HG02759 (cell line): ENCODE results near the gene PI4K2A.

Experiments used
- ATAC-seq: cut with Tn5 transposase; IDR thresholded peaks from one replicate; pipeline ENCODE4 v1.9.1; 2021; ENCODE audit warnings: mild to moderate bottlenecking, moderate library complexity; ENCODE audit not compliant: unreplicated experiment

PI4K2A gene

DNA sequence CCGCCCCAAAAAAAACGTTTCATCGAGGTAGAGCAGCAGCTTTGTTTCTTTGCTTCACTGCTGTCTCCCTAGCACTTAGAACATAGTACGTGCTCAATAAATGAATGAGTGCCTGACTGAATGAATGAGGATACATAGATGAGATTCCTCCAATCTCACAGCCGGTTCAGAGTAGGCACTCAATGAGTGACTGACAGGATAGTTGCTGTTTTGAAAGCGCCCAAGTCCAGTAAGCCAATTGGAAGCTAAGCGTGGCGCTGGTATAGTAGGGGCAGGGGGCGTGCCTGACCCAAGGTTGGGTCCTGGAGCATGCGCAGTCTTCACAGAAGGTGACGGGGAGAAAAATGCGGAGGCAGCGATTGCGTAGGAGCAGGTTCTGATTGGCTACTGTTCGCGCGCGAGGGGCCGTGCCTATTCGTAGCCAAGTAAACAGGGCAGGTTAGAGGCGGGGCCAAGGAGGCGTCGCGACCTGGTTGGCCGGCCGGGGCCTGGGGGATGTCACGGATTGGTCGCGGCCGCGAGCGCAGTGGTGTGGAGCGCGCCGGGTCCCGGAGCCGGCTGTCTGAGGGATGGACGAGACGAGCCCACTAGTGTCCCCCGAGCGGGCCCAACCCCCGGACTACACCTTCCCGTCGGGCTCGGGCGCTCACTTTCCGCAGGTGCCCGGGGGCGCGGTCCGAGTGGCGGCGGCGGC lies at the start of gene PI4K2A:
Gene PI4K2A, plus strand, starts transcription at position 498 of the 694 bp plus-strand sequence. Its CDS starts 72 bp downstream, at position 570.
- ATAC-seq: peak; percentile 99

DNA sequence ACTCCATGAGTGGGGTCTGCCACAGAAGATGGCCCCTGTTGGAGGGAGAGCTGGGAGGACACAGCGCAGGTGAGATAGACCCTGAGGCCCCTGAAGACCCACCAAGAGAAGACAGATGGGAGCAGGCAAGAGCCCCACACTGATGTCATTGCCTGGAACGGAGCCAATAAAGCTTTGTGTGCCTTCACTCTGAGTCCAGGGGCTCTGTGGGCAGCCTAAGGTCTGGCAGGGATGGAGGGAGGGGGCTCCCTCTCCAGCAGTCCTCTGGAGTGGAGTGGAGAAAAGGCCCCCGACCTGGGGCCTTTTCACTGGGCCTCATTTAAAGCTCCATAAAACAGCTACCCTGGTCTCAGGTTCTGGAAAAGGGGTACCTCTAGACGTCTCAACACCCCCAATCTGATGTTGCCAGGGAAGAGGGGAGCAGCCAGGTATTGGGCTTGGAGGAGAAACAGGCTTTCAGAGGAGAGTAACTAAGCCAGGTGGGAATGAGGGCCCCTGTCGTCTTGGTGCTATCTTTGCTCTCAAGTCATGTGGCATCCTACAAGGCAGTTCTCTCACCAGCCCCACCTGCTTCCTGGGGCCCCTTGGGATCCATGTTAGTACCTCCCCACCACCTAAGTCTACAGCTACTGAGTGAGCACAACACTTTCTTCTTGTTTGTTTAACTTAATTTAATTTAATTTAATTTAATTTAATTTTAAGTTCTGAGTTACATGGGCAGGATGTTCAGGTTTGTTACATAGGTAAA lies 49.5 kb upstream of the PI4K2A start:
- ATAC-seq: no peak

DNA sequence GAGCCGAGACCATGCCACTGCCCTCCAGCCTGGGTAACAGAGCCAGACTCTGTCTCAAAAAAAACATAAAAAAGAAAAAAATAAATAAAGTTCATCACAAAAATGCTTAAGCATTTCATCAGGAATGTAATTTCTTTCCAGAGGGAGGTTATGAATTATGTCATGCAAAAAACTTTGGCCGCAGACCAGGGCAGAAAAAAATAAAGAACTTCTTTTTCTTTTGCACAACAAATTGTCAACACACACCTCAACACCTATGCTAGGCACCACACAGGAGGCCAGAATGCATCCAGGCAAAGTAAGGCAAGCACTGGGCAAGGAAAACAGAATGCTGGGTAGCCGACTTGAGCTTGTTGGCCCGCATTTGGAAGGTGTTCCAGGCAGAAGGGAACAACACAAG lies 47.0 kb upstream of the PI4K2A start:
- ATAC-seq: no peak

DNA sequence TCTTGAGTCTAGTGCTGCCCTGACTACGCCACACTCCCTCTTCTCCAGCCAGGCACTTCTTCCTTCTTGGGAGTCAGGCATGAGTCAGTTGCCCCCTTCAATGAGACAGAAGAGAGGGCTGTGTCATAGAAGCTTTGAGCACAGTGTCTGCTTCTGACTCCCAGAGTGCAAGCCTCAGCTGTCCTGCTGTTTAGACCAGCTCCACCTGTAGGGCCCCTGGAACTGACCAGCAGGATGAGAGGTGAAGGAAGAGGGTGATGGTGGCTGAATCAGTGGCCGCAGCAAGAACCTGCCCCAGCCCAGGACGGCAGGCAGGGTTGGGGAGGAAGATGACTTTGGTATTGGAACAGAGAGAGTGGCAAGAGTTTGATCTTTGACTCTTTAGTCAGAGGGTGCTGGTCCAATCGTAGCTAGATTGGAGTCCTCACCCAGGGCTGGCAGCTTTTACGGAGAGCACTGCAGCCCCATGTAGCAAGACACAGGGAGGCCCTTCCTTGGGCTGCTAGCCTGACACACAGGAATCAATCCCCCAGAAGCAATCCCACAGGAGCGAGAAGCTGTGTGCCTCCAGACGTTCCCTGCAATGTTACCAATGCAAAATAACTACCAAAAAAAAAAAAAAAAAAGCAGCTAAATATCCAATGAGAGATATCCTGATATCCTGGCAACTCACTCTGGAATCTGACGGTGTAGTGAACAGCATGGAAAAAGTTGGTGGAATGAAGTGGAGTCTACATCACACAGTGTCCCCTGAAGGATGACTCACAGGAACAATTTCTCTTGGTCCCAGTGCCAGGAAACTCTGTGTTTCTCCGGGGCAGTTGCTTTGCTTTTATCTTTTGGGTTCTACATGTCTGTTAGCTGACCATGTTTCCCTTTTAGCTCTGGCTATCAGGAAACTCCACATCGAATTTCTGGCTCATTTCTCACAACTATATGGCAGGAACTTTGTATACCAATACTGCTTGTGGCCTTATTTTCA lies 44.1 kb upstream of the PI4K2A start:
- no peak for ATAC-seq

DNA sequence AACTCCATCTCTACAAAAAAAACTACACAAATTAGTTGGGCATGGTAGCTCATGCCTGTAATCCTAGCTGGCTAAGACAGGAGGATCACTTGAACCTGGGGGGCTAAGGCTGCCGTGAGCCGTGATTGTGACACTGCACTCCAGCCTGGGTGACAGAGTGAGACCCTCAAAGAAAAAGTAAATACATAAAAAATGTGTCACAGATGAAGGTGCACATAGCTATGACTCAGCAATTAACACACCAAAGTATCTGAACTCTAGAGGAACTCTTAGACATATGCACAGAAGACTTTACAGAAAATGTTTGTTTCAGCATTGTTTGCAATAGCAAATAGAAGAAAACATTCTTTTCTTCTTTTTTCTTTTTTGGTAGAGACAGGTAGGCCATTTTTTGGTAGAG lies 42.7 kb upstream of the PI4K2A start:
- ATAC-seq: no peak

DNA sequence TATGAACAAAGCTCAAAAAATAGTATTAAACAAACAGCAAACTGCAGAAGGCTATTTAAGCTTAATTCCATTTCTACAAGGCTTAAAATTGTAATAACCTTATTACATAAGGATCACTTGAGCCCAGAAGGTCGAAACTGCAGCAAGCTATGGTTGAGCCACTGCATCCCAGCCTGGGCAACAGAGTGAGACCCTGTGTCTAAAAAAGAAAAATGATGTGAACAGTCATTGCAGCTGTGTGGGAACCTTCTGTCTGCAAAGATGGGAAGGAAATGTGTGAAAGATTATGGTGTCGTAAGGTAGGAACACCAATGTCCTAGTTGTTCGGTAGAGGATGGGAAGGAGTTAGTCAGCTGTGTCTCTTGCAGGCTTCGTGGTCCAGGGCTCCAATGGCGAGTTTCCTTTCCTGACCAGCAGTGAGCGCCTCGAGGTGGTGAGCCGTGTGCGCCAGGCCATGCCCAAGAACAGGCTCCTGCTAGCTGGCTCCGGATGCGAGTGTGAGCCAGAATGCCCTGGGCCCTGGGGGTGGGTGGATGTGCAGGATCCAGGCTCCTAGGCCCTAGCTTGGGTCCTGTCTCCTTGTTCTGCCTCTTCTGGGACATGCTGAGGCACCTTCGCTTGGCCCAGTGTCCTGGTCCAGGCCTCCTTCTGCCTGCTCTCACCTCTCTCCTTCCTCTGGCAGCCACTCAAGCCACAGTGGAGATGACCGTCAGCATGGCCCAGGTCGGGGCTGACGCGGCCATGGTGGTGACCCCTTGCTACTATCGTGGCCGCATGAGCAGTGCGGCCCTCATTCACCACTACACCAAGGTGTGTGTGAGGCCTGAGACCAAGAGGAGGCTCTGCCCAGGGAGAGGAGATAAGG lies 41.8 kb upstream of the PI4K2A start:
- ATAC-seq: no peak

DNA sequence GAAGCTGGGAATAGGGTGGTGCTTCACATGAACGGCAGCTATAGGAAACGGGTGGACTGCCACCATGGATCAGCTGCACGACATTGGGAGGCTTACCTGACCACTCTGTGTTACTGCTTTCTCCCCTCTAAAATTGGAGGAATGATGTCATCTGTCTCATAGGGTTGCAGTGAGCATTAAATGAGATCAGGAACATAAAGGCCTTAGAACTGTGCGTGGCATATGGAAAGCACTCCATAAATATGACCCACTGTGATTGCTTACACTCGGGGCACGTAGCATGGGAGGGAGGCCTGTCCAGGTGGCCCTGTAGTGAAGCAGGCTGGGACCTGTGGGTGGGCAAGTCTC lies 41.2 kb upstream of the PI4K2A start:
- ATAC-seq: no peak

DNA sequence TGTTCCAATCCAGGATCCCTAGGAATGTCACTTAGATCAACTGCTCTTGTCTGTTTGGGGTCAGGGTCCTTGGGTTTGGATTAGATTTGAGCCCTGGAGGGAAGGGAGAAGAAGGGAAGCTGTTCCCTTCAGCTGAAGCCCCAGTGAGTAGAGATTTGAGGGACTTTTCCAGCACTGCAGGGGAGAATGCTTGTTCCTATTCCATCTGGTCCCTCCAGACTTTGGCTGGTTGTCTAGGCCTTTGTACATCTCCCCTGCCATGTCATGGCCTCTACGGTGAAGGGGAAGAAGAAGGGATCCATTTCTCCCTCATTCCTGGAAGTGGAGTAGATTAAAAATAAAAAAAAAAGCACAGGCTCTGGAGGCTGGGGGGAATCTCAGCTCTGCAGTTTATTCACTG lies 39.9 kb upstream of the PI4K2A start:
- ATAC-seq: no peak

DNA sequence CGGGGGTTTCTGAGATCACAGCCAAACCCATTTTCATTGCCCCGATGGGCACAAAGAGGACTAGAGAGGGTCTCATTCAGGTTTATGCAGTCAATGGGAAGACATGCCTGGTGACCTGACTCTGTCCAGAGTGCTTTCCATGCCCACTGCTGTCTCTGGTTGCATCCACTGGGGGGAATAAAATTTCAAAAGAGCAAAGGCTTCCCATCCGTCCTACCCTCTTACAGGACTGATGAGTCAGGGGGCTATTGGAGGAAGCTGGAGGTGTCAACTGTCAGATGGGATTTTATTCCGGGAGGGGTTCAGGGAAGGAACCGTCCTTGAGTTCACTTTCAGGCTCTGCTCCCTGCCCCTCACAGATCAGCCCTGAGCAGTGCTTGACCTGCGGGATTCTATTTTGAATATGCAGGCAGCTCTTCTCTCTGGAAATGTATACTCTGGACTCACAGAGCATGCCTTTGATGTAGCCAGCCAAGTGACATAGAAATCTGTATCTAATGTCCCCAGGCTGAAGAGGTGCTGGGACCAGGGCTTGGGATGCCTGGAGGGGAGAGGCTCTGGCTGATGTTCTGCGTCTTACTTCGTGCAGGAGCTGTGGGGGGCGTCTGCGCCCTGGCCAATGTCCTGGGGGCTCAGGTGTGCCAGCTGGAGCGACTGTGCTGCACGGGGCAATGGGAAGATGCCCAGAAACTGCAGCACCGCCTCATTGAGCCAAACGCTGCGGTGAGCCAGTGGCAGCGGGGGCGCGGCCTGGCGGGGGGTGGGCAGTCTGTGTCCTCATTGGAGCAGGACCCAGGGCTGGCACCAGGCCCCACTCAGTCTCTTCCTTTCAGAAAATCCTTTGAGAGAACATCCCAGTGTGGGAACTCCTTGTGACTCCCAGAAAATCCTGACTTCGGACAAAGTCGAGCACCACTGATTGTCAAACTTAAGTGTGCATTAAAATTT lies 38.9 kb upstream of the PI4K2A start:
- no peak for ATAC-seq

DNA sequence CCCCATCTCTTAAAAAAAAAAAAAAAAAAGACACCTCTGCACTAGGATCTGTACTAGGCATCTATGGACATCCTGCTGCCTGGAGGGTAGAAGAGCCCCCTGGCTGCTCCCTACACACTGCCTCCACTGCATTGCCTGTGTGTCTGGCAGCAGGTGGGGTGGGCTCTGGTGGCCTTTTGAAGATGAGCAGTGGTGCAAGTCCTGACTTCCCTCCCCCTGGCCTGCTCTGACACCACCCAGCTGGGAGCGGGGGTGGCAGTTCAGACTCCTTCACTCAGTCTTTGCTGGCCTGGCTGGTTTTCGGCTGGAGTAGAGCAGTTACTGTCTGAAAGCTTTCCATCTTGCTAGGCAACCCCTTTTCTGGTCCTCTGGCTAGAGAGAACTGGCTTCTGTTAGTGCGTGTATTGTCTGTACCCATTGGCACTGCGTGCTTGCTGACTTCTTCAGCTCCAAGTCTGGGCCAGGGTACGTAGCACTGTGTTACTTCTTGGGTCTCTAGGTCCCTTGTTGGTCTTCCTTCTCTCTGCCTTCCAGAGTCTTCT lies 33.3 kb upstream of the PI4K2A start:
- no peak for ATAC-seq

DNA sequence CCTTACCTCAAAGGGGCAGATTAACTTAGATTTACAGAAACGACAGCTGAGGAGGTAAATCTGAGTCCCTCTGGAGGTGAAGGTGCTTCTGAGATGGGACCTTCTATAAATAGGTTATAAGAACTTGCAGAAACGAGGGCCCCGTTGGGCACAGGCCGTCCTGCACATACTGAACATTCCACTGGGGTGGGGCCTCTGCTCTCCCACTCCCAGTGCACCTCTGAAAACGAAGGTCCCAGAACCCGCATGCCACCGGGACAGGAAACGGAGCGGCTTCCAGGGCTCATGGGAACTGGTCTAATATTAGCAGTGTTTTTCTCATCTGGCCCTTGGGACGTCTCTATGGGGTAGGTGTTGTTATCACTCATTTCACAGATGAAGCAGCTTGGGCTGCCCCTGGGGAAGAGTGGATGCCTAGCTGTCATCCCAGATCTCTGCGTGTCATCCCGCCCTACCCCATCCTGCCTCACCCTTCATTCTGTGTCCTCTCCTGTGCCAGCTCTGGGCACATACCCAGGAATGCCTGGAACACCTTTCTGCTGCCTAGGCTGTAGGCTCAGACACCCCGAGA lies 31.4 kb upstream of the PI4K2A start:
- ATAC-seq: no peak

DNA sequence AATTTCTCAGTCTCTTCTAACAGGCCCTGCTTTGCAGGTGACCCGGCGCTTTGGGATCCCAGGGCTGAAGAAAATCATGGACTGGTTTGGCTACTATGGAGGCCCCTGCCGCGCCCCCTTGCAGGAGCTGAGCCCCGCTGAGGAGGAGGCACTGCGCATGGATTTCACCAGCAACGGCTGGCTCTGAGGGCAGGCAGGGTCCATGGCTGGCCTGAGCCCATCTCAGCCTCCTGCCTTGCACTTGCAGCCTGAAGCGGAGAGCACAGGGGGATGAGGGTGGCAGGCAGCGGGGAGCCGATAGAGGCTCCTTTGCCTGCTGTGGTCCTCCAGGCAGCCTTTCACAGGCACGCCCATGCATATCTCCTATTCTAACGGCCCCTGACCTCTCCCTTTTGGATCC lies 29.0 kb upstream of the PI4K2A start:
- no peak for ATAC-seq

DNA sequence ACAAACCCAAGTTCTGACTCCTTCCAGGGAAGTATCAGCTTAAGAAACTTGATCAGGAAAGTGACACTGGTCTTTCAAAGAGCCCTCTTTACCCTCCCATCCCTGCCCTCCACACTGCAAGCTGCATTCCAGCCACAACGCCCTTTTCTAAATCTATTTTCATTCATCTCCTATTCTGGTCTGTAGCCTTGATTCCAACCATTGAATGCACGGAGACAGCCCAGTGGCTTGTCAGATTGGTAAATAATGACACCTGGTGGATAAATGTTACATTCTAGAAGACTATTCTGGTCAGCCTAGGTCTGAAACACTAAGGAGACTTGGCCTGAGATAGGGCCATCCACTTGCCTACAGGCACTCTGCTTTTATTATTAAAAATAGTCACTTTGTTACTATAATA lies 28.1 kb upstream of the PI4K2A start:
- ATAC-seq: no peak

DNA sequence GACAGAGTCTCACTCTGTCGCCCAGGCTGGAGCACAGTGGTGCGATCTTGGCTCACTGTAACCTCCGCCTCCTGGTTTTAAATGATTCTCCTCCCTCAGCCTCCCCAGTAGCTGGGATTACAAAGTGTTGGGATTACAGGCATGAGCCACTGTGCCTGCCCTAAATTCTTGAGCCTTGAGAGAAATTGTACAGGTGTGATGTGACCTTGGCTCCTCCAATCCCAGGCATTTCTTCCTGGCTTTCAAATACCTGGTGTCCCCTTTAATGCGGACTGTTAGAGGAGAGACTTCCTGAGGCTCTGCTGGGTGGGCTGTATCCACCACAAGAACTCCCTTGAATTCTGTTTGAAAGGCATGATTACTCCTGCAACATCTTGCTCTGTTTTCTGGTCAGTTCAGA lies 22.2 kb upstream of the PI4K2A start:
- no peak for ATAC-seq

DNA sequence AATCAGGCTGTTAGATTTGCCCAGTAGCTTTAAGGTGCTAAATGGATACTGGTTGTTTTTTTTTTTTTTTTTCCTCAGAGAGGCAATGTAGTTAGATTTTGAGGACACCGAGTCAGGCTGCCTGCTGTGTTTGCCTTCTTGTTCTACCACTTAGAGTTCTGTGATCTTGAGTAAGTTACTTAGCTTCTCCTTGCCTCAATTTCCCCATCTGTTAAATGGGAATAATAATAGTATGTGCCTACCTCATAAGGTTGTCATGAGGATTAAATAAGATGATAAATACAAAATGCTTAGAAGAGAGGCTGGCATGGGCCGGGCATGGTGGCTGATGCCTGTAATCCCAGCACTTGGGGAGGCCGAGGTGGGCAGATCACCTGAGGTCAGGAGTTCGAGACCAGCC lies 21.7 kb upstream of the PI4K2A start:
- no peak for ATAC-seq

DNA sequence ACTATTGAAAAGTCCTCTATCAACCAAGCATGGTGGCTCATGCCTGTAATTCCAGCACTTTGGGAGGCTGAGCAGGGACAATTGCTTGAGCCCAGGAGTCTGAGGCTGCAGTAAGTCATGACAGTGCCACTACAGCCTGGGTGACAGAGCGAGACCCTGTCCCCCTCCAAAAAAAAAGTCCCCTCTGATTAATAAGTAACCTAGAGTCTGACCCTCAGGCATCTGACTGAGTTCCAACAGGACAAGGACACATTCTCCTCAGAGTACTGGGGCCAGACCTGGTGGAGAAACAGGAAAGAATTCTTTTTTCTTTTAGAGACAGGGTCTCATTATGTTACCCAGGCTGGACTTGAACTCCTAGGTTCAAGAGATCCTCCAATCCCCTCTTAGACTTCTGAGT lies 17.2 kb upstream of the PI4K2A start:
- no peak for ATAC-seq

DNA sequence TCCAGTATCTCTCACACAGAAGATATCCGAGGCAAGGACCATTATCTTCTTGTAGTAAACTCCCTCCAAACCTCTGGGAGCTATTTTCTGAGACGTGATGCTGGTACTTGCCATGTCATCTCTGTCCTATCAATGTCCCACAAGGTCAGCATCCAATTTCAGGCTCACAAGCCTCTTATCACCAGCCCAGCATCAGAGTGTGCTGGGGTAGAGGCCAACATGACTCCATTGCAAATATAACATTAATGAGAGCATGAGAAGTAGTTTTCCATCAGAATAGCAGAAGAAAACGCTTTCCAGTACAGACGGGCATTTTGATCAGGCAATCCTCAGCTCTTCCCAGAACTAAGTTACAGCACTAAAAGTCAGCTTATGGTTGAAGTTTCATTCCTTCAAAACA lies 12.7 kb upstream of the PI4K2A start:
- ATAC-seq: no peak

DNA sequence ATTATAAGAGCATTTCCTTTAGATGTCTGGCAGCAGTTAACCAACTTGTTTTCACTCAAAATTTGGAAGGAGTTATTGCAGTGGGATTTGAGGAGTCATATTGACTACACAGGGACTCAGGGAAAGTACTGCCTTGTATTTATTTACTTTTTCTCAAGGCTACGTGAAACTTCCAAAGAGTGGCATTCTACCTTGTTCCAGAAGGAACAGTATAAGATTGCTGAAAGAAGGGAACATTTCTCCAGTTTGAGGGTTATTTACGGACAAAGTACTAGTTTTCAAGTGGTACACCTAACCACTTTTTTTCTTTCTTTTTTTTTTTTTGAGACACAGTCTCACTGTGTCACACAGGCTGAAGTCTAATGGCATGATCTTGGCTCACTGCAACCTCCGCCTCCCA lies 12.2 kb upstream of the PI4K2A start:
- no peak for ATAC-seq

DNA sequence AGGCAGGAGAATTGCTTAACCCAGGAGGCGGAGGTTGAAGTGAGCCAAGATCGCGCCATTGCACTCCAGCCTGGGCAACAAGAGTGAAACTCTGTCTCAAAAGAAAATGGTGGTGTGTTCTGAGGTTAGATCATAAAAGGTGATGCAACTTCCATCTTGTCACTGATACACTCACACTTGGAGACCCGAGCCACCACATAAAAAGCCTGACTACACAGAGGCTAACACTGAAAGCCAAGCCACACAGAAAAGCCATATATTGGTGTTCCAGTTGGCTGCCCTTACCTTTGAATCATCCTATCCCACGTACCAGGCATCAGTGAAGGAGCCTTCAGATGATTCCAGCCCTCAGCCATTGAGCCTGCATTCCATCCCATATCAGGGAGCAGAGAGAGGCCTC lies 11.2 kb upstream of the PI4K2A start:
- ATAC-seq: no peak
